HG02870 (cell line): ENCODE results near the gene MAGED1.

ENCODE experiments used
- ATAC-seq: cut with Tn5 transposase; IDR thresholded peaks from one replicate; pipeline ENCODE4 v1.9.1; 2021; ENCODE audit warnings: mild to moderate bottlenecking, moderate library complexity; ENCODE audit not compliant: unreplicated experiment

Gene MAGED1, protein sequence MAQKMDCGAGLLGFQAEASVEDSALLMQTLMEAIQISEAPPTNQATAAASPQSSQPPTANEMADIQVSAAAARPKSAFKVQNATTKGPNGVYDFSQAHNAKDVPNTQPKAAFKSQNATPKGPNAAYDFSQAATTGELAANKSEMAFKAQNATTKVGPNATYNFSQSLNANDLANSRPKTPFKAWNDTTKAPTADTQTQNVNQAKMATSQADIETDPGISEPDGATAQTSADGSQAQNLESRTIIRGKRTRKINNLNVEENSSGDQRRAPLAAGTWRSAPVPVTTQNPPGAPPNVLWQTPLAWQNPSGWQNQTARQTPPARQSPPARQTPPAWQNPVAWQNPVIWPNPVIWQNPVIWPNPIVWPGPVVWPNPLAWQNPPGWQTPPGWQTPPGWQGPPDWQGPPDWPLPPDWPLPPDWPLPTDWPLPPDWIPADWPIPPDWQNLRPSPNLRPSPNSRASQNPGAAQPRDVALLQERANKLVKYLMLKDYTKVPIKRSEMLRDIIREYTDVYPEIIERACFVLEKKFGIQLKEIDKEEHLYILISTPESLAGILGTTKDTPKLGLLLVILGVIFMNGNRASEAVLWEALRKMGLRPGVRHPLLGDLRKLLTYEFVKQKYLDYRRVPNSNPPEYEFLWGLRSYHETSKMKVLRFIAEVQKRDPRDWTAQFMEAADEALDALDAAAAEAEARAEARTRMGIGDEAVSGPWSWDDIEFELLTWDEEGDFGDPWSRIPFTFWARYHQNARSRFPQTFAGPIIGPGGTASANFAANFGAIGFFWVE

DNA sequence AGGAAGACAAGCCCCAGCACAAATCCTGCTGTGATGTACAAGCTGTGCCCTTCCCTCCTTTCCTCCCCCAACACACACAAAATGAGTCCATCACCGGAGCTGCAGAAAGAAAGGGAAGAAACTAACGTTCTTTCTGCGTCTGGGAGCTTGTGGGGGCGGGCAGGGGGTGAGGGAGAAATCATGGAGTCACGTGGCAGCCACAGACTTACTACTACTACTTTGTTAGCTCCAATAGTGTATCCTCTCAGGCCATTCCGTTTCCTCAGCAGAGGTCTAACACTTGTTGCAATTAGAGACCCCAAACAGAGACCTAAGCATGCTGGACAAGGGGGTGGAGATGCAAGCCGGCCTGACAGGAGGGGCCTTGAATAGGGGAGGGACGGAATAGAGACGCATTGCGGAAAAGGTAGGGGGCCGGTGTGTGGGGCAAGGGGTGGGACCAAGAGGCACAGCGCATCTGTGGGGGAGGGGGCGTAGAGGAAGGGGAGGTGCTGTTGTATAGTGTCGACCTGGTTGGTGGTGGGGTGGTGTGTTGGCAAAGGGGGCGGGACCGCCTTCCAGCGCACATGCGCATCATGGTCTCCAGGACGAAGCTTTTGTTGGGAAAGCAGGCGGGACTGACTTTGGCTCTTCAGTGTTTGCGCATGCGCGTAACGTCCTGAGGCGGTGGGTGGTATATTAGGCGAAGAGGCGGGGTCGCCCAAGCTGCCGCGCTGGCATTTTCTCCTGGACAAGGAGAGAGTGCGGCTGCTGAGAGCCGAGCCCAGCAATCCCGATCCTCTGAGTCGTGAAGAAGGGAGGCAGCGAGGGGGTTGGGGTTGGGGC lies at the start of gene MAGED1:
Gene MAGED1 (plus strand): TSS at position 703 of the 825 bp plus-strand sequence. CDS start 682 bp downstream, outside the sequence.
- ATAC-seq, result peak; percentile 70

DNA sequence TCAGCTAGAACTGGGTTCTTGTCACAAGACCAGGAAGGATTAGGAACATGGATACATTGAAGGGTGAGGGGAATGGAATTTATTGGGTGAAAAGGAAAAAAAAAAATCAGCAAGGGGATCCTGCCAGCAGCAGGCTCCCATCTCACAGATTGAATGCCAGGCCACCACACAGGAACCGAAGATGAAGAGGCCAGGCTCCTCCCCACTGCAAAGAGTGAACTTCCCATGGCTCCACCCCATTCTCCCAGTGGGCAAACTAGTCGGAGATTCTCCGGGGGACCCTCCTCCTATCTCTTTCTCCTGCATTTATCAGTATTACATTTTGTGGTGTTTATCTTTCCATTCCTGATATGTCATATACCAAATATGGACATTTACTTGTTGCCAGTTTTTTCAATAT lies 46.0 kb upstream of the MAGED1 start:
- no peak for ATAC-seq

DNA sequence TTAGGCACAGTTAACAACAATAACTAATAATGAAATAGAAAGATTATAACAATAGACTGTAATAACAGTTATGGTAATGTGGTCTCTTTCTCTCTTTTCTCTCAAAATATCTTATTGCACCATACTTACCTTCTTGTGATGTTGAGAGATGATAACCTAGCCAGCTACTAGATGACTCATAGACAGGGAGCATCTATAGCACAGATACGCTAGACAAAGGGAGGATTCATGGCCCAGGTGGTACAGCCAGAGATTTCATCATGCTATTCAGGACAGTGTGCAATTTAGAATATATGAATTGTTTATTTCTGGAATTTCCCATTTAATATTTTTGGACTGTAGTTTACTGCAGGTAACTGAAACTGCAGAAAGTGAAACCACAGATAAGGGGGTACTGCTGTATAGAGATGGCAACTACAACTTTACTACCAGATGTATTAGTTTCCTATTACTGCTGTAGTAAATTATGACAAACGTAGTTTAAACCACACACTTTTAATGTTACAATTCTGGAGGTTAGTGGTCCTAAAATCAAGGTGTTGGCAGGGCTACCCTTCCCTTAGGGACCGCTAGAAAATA lies 41.8 kb upstream of the MAGED1 start:
- ATAC-seq, result peak; percentile 47

DNA sequence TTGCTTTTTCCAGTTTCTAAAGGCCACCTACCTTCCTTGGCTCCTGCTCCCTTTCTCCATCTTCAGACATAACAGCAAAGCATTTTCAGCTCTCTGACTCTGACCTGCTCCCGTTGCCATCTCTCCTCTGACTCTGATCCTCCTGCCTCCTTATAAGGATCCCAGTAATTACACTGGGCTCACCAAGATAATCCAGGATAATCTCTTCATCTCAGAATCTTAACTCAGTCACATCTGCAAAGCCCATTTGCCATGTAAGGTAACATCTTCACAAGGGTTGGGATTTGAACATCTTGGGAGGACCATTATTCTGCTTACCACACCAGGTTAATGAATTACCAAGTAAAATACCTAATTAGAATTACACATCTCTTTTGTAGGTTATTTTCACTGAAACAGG lies 41.3 kb upstream of the MAGED1 start:
- no peak for ATAC-seq

DNA sequence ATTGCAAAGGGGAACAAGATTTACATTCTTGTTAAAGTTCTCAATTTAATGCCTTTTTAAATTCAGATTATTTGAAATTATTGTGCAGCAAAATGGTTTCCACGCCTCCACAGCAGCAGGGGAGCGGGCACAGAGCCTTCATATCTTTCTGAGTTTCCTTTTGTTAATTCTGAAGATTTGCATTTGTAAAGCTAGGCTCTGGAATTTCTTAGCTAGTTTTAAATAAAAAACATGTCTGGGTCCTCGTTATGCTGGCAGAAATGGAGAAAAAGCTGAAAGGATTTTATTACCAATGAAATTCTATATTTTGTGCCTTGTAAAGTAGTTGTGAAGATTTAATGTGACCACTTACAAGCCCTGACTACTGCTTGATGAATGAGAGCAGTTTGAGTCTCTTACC lies 40.8 kb upstream of the MAGED1 start:
- no peak for ATAC-seq

DNA sequence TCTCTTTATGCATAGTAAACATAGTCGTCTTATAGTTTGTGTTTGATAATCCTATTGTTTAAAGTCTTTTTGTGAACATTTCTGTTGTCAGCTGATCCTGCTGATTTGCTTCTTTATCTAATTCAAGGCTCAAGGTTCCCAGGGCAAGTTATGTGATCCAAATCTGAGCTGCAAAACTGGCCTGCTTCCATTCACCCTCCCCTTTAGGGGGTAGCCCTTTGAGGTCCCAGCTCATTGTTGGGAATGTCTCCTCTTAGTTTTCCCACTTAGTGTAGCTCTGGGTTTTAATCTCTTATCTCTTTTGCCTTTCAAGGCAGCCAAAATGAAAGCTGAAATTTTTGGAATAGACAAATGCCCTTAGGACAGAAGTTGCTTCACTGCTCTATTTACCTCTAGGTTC lies 40.2 kb upstream of the MAGED1 start:
- no peak for ATAC-seq

DNA sequence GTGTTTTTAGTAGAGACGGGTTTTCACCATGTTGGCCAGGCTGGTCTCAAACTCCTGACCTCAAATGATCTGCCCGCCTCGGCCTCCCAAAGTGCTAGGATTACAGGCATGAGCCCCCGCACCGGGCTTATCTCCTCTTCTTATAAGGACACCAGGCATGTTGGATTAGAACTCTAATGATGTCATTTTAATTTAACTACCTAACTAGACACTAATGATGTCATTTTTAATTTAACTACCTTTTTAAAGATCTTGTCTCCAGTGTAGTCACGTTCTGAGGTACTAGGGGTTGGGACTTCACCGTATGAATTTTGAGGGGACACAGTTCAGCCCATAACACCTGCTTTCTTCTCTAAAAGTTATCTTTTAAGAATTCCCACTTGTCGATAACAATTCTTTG lies 37.7 kb upstream of the MAGED1 start:
- ATAC-seq, result no peak

DNA sequence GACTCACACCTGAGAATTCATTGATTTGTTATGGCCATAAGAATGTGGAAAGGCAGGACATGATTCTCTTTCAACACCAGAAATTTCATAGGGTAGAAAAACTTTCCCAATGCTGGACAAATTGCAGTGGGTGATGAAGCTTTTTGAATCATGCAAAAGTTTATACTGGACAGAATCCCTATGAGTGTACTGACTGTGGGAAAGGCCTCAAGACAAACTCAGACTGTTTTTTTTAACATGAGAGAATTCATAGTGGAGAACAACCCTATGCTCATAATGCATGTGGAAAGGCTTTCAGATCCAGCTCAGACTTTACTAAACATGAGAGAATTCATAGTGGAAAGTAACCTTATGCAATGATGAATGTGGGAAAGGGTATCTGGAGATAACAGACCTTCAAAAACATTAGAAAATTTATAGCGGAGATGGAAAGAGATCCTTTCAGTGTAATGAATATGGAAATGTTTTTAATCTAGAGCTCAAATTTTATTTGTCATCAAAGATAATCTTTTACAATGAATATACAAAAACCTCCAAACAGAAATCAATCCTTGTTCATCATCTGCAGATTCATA lies 36.2 kb upstream of the MAGED1 start:
- ATAC-seq, result no peak

DNA sequence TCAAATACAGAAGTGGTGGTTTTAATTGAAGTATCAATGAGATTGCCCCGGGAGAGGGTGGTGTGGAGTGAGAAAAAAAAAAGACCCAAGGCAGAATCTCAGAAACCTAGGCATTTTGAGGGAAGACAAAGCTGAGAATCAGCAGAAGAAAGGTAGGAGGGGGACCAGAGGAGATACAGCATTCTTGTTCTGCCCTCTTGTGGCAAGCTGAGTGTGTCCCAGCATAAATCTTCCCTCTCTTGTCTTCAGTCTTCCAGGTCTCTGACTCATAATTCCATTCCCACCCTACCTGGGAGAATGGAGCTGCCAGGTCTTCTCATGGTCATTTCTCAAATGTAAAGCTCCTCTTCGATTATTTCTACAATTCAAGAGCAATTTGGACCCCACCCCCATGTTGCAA lies 32.7 kb upstream of the MAGED1 start:
- ATAC-seq, result no peak

DNA sequence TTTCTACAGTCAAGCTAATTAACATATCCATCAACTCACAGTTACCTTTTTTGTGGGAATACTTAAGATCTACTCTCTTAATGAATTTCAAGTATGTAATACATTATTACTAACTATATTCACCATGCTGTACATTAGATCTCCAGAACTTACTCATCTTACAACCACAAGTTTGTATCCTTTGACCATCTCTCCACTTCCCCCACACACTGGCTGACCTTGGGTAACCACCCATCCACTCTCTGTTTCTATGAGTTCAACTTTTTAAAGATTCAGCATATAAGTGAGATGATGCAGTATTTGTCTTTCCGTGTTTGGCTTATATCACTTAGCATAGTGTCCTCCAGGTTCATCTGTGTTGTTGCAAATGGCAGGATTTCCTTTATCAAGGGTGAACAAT lies 30.5 kb upstream of the MAGED1 start:
- ATAC-seq, result peak; percentile 90

DNA sequence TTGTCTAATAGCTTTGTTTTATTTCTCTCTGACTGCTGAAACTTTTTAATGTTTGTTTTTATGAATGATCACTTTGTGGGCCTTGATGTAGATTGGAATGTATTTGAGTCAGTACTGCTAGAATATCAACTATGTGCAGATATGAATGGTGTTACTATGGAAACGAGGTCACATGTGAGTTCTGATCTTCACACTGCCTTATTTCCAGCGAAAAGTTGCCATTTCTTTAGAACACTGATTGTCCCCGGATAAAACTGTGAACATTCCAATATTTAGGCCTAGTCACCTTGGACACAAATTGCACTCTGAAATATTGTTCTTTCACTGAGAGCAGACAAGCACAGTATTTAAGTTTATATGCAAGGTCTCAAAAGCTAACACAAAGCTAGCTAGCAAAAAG lies 27.2 kb upstream of the MAGED1 start:
- no peak for ATAC-seq

DNA sequence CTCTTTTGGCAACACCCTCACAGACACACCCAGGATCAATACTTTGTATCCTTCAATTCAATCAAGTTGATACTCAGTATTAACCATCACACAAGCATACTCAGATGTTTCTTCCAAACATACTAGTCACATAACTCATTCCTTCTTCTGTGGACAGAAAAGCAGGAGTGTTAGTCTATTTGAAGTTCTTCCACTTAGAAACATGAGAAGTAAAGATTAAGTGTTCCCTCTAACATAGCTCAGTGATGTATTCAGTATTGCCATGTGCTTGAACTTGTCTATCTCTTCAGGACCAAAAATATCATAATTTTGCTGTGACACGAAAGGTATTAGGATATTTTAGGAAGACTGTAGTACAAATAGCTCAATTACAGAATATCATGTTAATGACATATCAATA lies 25.8 kb upstream of the MAGED1 start:
- ATAC-seq, result no peak

DNA sequence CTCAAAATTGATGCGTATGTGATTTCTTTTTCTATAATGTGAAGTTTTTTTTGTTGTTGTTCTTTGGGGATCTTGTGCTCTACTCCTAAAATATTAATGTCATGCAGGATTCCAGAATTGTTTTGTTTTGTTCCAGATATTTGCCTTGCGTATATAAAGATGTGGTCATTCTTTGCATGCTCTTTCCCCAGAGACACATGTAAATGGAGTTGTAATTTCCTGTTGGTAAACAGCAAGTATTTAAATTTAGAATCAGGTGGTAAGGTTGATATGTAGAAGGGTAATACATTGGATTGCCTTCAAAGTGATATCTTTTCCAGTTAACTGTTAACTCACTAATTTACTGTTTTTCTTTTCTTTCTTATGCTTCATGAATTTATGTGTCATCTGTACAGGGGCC lies 23.1 kb upstream of the MAGED1 start:
- no peak for ATAC-seq

DNA sequence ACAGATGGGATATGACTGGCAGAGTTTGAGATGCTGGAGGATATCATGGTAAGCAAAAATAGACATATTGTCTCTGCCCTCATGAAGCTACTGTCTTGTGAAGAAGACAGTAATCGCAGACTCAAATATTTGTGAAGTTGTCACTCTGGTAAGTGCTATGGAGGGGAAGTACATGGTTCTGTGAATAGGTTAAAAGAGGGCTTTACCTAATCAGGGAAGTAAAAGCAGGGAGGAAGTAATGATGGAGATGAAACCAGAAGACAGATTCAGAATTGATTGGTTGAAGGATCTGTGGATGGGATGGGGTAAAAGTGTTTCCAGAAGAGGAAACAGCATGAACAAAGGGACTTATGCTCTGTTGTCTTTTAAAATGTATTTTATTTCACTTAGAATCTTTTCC lies 19.3 kb upstream of the MAGED1 start:
- ATAC-seq, result no peak

DNA sequence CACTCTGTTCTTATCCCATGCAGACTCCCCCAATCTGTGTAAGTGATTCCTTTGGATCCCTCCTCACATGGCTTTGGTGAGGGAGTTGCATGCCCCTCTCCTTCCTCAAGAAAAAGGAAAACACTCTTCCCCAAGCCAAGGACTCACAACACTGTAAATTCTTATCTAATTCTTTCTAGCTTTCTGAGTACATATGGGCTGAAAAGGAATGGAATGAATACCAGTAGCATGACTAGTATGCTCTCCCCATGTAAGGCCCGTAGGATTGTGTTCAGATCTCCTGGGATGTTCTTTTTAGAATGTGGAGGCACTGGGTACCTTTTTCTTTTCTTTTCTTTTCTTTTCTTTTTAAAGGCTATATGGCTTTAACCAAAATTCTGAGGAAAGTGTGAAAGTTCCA lies 17.0 kb upstream of the MAGED1 start:
- no peak for ATAC-seq

DNA sequence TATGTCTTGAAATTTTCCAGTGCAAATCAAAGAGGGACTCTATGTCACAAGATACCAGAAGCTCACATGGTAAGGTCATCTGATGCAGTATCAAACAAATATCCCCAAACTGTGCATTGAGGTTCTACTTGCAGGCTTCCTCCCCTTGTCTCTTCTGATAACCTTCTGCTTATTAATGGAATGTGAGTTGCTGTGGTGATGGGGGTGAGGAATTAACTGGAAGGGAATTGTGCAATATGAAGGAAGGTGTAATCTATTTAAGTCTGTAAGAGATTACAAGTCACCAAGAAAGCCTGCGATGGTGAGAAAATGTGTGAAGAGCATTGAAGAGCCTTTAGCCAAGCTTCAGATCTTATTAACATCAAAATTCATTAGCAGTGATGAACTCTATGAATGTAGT lies 15.4 kb upstream of the MAGED1 start:
- no peak for ATAC-seq

DNA sequence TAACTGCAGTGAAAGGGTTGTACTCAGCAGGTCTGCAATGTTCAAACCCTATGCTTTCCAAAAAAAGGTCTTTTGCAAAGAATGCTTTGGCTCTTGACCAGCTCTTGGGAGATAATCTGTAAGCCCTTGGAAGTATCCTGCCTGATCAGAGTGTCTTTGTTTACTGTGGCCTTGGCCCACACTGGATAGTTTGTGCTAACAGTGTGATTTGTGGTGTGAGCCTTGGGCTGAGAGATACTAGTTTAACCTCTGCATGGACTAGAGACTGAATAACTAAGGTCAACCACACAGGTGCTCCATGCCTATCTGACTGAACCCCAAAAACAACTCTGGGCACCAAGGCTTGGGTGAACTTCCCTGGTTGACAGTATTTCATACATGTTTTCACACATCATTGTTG lies 3.6 kb upstream of the MAGED1 start:
- no peak for ATAC-seq

DNA sequence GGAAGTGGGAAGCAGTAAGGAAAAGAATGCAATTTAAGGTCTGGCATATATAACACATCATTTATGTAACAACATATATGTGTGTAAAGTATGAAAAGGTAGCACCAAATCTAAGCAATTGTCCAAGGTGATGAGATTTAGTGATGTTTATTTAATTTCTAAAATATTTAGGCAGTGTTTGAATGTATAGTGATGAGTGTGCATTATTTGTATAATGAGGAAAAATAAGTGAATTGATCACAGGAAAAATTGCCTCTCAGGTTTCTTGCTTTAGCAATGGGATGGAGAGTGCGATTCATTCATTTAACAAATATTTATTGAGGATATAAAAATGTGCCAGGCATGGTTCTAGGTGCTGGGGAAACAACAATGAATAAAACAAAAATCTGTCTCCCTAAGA lies 2.2 kb upstream of the MAGED1 start:
- ATAC-seq, result no peak

DNA sequence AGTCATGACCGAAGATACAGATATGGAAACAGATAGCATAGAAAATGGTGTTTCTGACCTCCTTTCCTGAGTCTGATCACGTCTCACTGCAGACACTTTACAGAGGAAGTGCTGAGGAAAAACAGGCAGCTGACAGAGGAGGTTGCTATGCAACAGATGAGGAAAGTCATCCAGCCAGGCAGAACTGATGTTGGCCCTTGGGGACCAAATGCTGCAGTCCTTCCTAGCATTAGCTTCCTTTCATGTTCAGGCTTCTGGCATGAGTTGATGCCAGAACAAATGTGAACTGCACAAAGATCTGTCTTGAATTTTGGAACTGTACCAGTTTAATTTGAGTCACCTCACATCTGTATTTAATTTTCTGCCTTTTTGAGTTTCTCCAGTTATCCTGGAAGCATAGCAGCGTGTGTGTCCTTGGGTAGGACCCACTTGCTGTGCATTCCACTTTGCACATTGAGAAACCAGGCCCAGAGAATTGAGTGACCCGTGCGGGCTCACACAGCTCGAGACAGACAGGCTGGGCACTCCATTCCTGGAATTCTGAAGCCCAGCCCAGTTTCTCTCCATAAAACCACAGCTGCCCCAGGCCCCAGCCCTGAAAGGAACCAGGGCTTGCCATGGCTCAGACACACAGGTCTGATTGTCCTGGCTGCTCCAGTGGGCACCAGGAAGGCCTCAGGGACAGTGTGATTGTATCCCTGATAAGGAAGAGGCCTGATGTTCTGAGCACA lies 1.4 kb upstream of the MAGED1 start:
- ATAC-seq, result no peak
